NOMO-1 treated with dmso at 0.1 percent for 144 hours (cell line): Measurements from ENCODE around the gene PAWR.
"Not testable (repeated sequence)": the region's sequence is repeated elsewhere in the genome, so short reads cannot be mapped to it uniquely, and the experiment has no call there.

Experiments
- DNase-seq: peaks from one replicate; lab custom pipeline; 2025; ENCODE audit not compliant: unreplicated experiment; lab: John Stamatoyannopoulos, UW

Gene PAWR

GRCh38 chr12:79596719-79597350 lies 93.9 kb downstream of the PAWR start:
- no peak for DNase-seq

- no peak for DNase-seq
Observed at GRCh38 chr12:79595273-79595672, 95.5 kb downstream of the PAWR start.

GRCh38 chr12:79592865-79593264 lies 97.9 kb downstream of the PAWR start:
- no peak for DNase-seq

GRCh38 chr12:79591988-79592387 lies 98.8 kb downstream of the PAWR start:
- DNase-seq = no peak

- no peak for DNase-seq
Observed at GRCh38 chr12:79590751-79591150, 100.0 kb downstream of the PAWR start.

GRCh38 chr12:79587368-79587767 lies 103.4 kb downstream of the PAWR start:
- DNase-seq = no peak

GRCh38 chr12:79585147-79585546 lies 105.6 kb downstream of the PAWR start:
- no peak for DNase-seq

GRCh38 chr12:79573820-79574219 lies 116.9 kb downstream of the PAWR start:
- no peak for DNase-seq

GRCh38 chr12:79569679-79570078 lies 121.1 kb downstream of the PAWR start:
- DNase-seq = no peak

- DNase-seq = no peak
Observed at GRCh38 chr12:79567175-79567563, 123.6 kb downstream of the PAWR start.

GRCh38 chr12:79566452-79567174 lies 124.2 kb downstream of the PAWR start:
- no peak for DNase-seq

- DNase-seq = not testable (repeated sequence)
Observed at GRCh38 chr12:79564727-79565350, 125.9 kb downstream of the PAWR start.

GRCh38 chr12:79563021-79563740 lies 127.6 kb downstream of the PAWR start:
- DNase-seq = no peak

GRCh38 chr12:79561401-79562132 lies 129.2 kb downstream of the PAWR start:
- no peak for DNase-seq

GRCh38 chr12:79560225-79560889 lies 130.4 kb downstream of the PAWR start:
- DNase-seq = no peak

GRCh38 chr12:79559591-79559990 lies 131.2 kb downstream of the PAWR start:
- no peak for DNase-seq

- no peak for DNase-seq
Observed at GRCh38 chr12:79558924-79559469, 131.8 kb downstream of the PAWR start.

- DNase-seq = no peak
Observed at GRCh38 chr12:79557690-79558315, 133.0 kb downstream of the PAWR start.

GRCh38 chr12:79555028-79555925 lies 135.5 kb downstream of the PAWR start:
- no peak for DNase-seq
